NCI-H748 (cell line): ENCODE results near the gene SFRP2.

Experiments used
- DNase-seq: peaks from one replicate; lab custom pipeline; 2025; ENCODE audit not compliant: unreplicated experiment; lab: John Stamatoyannopoulos, UW

The SFRP2 gene

DNA sequence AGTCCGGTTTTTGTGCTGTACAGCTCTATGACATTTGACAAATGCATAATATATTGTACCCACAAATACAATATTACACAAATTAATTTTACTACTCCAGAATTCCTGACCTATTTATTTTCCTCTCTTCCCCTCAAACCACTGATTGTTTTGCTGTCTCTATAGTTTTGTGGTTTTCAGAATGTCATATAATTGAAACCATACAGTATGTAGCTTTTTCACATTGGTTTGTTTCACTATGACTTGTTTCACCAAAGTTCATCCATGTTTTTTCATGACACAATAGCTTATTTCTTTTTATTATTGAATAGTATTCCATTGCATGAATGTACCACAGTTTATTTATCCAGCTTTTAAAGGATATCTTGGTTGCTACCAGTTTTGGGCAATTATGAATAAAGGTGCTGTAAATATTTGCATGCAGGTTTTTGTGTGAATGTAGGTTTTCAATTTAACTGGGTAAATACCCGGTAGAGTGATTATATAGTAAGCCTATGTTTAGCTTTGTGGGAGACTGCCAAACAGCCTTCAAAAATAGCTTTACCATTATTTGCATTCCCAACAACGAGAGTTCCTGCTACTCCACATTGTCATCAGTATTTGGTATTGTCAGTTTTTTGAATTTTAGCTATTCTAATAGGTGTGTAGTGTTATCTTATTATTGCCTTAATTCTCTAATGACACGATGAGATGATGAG lies 55.0 kb downstream of the SFRP2 start:
- peak; percentile 7 for DNase-seq

DNA sequence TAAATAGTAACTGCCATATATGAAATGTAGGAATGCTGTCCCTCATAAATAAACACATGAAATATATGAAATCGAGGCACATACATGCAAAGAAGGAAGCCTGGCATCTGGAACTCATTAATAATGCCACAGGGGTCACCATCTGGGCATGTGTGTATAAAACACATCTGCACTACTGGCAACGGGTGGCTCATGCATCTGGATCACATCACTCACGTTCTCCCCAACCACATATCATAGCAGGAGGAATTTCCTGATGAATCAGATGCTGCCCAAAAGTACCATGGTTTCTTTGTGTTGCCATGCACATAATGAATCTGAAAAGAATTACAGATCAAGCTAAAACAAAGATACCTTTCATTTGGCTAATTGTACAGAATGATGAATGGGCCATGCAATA lies 57.6 kb downstream of the SFRP2 start:
- DNase-seq, result no peak
